ENCODE results near the gene ABCA6.
"Not testable (repeated sequence)": the region's sequence is repeated elsewhere in the genome, so short reads cannot be mapped to it uniquely, and the experiment has no call there.

The ABCA6 gene

GRCh38 chr17:69134112-69134511 is 7.6 kb downstream of the ABCA6 start:
- no peak for DNase-seq (ENCODE audit: low read depth in 3 of 3)

DNA sequence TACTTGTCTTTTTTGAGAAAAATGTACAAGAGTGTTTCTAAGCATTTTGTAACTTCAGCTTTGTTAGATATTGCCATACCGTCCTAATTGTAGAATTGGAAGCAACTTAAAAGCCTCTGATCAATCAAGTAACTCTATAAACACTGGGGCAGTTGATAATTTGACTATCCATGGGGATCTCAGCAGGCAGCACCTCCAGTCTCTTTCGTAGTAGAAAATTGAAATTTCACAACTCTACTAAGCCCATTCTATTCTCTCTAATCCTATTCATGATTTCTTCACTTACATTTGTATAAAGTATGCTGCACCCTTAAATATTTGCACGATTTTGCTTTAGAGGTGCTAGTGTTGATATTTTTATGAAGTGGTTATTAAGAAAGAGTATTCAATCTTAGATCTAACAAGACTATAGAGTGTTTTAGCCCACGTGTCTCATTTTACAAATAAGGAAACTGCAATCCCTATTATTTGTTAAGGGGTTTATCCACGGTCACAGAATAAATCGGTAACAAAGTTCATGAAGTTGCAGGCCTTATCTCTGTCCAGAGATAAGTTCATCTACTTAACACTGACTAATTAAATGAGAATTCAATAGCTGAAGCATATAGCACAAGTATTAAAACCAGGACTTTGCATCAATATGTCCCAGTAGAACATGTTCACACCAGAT is 10.9 kb downstream of the ABCA6 start:
- DNase-seq (ENCODE audit: low read depth in 3 of 3), result no peak

GRCh38 chr17:69123626-69124025 is 18.1 kb downstream of the ABCA6 start:
- DNase-seq (ENCODE audit: low read depth in 3 of 3), result no peak

DNA sequence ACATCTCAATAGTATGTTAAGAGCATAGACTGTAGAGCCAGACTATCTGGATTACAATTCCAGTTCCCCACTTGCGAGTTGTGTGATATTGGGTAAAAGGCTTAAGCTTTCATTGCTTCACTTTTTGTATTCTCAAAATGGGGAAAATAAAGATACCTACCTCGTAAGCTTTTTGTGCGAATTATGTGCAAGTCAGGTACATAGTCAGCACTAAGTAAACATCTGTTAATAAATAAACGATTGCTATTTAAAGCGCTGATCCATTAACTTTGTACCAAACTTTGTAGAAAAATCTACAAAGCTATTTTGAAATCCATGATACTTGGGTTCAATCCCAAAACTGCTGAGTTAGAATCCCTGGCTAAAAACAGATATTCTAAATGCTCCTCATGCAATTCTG is 19.6 kb downstream of the ABCA6 start:
- DNase-seq (ENCODE audit: low read depth in 3 of 3), result no peak

- no peak for DNase-seq (ENCODE audit: low read depth in 3 of 3)
Observed at GRCh38 chr17:69117855-69118784, 23.6 kb downstream of the ABCA6 start.

DNA sequence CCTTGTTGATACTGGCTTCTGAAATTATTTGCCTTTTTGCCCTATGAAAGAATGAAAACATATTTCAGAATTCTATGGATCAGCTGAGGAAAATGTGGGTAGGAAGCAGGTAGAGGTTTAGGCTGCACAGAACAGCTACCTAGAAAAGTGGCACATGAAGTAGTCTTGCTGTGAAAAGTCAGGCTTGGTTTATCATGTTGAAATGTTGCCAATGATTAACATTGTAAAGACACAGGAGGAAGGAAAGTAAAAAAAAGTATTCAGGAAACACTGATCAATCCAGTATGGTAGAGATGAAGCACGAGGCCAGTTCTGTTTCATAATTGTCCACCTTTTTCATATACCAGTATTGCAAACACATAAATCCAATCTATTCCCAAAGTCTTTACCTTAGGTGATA is 29.9 kb downstream of the ABCA6 start:
- DNase-seq (ENCODE audit: low read depth in 3 of 3), result no peak

- DNase-seq (ENCODE audit: low read depth in 3 of 3), result no peak
Observed at GRCh38 chr17:69105907-69106730, 35.6 kb downstream of the ABCA6 start.

- no peak for DNase-seq (ENCODE audit: low read depth in 3 of 3)
Observed at GRCh38 chr17:69103557-69104233, 38.0 kb downstream of the ABCA6 start.

DNA sequence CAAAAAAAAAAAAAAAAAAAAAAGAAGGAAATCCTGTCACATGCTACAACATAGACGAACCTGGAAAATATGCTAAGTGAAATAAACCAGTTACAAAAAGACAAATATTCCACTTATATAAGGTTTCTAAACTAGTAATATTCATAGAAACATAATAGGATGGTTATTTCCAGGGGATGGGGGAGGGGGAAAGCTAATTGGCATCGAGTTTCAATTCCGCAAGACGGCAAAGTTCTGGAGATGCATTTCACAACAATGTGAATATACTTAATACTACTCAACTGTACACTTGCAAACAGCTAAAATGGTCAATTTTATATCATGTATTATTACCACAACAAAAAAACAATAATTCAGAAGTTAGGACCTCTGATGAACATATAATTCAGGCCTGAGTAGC is 43.1 kb downstream of the ABCA6 start:
- DNase-seq (ENCODE audit: low read depth in 3 of 3), result no peak

GRCh38 chr17:69096541-69096940 is 45.2 kb downstream of the ABCA6 start:
- no peak for DNase-seq (ENCODE audit: low read depth in 3 of 3)

DNA sequence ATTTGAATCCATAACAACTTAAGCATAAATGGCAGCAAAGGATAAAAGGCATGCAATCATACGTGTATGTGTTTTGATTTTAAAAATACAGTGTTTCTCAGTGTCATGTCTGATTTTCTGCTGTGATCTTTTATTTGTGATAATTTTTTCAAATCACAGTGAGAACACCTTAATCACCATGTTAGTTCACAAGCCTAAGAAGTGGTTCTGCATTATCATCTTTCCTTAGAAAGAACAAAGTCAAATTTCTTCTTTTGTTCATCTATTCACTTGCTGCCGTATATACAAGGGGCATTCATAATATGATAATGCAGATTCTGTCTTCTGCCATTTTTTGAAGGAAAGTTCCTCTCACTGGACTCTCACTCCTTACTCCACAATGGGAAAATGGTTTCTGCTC is 47.7 kb downstream of the ABCA6 start:
- DNase-seq (ENCODE audit: low read depth in 3 of 3), result no peak

- no peak for DNase-seq (ENCODE audit: low read depth in 3 of 3)
Observed at GRCh38 chr17:69093279-69093789, 48.4 kb downstream of the ABCA6 start.

- DNase-seq (ENCODE audit: low read depth in 3 of 3), result no peak
Observed at GRCh38 chr17:69090365-69090764, 51.3 kb downstream of the ABCA6 start.

GRCh38 chr17:69088643-69089200 is 53.0 kb downstream of the ABCA6 start:
- DNase-seq (ENCODE audit: low read depth in 3 of 3), result no peak

DNA sequence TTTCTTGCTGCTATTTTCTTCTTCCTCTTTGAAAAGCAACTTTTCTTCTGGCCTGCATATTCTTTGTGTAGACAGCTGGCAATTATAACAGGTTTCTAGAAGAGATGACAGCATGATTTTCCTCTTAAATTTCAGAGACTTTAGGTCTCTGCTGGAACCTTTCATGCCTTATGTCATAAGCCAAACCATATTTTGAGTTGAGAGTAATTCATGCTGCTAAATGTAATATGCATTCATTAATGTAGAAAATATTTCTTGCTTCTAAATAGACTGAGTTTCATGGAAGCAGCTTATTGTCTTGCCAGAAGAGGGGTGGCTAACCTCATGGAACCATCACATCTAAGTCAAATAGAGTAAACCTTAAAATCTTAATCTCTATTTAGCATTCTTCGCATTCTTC is 55.1 kb downstream of the ABCA6 start:
- DNase-seq (ENCODE audit: low read depth in 3 of 3), result no peak

DNA sequence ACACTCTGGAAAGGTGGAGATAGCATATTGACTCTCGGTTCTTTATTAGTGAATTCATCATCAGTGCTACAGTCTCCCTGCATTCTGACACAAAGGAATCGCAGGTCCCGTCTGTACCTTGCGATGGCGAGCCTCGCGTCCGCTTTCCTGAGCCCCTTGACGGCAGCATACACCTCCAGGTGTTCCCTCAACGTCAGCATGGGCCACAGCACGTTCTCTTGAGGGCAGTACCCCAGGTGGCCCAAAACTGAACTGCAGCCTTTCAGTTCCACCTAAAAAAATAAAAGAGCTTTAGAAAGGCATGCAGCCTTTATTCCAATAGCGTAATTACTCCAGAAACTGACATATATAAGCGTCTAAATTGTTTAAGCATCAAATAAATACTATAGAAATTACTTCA is 56.8 kb downstream of the ABCA6 start:
- DNase-seq (ENCODE audit: low read depth in 3 of 3), result no peak

DNA sequence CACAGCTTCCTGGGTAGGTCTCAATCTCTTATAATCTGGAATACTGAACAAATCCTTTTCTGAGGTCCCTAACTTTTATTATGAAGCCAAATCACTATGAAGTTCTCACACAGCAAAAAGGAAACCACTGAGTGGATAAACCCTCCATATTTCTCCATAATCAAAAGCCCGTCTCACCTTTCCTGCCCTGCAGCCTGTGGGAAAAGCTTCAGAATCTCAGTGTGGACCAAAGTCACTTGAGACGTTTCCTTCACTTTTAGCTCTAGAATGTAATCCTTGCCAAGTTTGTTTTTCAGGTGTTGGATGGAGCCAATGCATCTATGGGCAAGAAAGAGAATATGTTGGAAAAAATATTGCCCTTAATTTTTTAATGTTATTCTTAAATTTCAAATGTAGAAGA is 59.0 kb downstream of the ABCA6 start:
- DNase-seq (ENCODE audit: low read depth in 3 of 3), result no peak

- DNase-seq (ENCODE audit: low read depth in 3 of 3), result no peak
Observed at GRCh38 chr17:69078864-69079263, 62.8 kb downstream of the ABCA6 start.

GRCh38 chr17:69075823-69076222 is 65.9 kb downstream of the ABCA6 start:
- no peak for DNase-seq (ENCODE audit: low read depth in 3 of 3)

- DNase-seq (ENCODE audit: low read depth in 3 of 3), result not testable (repeated sequence)
Observed at GRCh38 chr17:69073392-69073791, 68.3 kb downstream of the ABCA6 start.

DNA sequence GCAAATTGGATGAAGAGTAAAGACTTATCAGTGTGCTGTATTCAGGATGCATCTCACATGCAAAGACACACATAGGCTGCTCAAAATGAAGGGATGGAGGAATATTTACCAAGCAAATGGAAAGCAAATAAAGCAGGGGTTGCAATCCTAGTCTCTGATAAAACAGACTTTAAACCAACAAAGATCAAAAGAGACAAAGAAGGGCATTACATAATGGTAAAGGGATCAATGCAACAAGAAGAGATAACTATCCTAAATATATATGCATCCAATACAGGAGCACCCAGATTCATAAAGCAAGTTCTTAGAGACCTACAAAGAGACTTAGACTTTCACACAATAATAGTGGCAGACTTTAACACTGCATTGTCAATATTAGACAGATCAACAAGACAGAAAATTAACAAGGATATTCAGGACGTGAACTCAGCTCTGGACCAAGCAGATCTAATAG is 68.9 kb downstream of the ABCA6 start:
- not testable (repeated sequence) for DNase-seq (ENCODE audit: low read depth in 3 of 3)

Data from stimulated activated CD4-positive, alpha-beta T cell treated with anti-CD3 and anti-CD28 coated beads, TNF-alpha, amount 100 ng/mL, for 48 hours (primary cell).